DMS79 treated with DMSO at 0.1 percent for 48 hours (cell line): ENCODE results near the gene TMCO4.

Experiments used
- DNase-seq: peaks from one replicate; lab custom pipeline; 2025; lab: John Stamatoyannopoulos, UW

The TMCO4 gene

GRCh38 chr1:19715334-19716203, 84.1 kb downstream of the TMCO4 start:
- DNase-seq: peak; percentile 85

GRCh38 chr1:19712928-19713327, 86.8 kb downstream of the TMCO4 start:
- DNase-seq: no peak

GRCh38 chr1:19710825-19711611, 88.7 kb downstream of the TMCO4 start:
- no peak for DNase-seq

- no peak for DNase-seq
These were observed 90.4 kb downstream of the TMCO4 start for GRCh38 chr1:19709260-19709793.

GRCh38 chr1:19708567-19709110, 91.1 kb downstream of the TMCO4 start:
- DNase-seq: no peak

- DNase-seq: no peak
These were observed 93.6 kb downstream of the TMCO4 start for GRCh38 chr1:19706136-19706535.

- no peak for DNase-seq
These were observed 94.3 kb downstream of the TMCO4 start for GRCh38 chr1:19705464-19705863.

GRCh38 chr1:19704247-19705113, 95.2 kb downstream of the TMCO4 start:
- peak; percentile 28 for DNase-seq

- DNase-seq: no peak
These were observed 96.4 kb downstream of the TMCO4 start for GRCh38 chr1:19703280-19703679.

- no peak for DNase-seq
These were observed 99.5 kb downstream of the TMCO4 start for GRCh38 chr1:19700079-19700777.

- DNase-seq: no peak
These were observed 101.5 kb downstream of the TMCO4 start for GRCh38 chr1:19698181-19698580.

GRCh38 chr1:19696820-19697219, 102.9 kb downstream of the TMCO4 start:
- no peak for DNase-seq

GRCh38 chr1:19695772-19696171, 103.9 kb downstream of the TMCO4 start:
- DNase-seq: no peak

- no peak for DNase-seq
These were observed 105.4 kb downstream of the TMCO4 start for GRCh38 chr1:19694298-19694697.

- no peak for DNase-seq
These were observed 109.4 kb downstream of the TMCO4 start for GRCh38 chr1:19690342-19690741.

- DNase-seq: no peak
These were observed 109.9 kb downstream of the TMCO4 start for GRCh38 chr1:19689856-19690255.

GRCh38 chr1:19689085-19689757, 110.5 kb downstream of the TMCO4 start:
- DNase-seq: no peak

GRCh38 chr1:19688041-19688842, 111.5 kb downstream of the TMCO4 start:
- no peak for DNase-seq

GRCh38 chr1:19687414-19687813, 112.3 kb downstream of the TMCO4 start:
- no peak for DNase-seq

- no peak for DNase-seq
These were observed 113.7 kb downstream of the TMCO4 start for GRCh38 chr1:19685994-19686393.
